NCI-H1092 (cell line): ENCODE results near the gene VENTX.
"Not testable (repeated sequence)": the region's sequence is repeated elsewhere in the genome, so short reads cannot be mapped to it uniquely, and the experiment has no call there.

Experiments used
- DNase-seq: peaks from one replicate; lab custom pipeline; 2025; lab: John Stamatoyannopoulos, UW

Gene VENTX

GRCh38 chr10:133254421-133255120, 16.9 kb downstream of the VENTX start:
- no peak for DNase-seq

GRCh38 chr10:133255323-133255722, 17.7 kb downstream of the VENTX start:
- DNase-seq = no peak

- DNase-seq = no peak
Measured at GRCh38 chr10:133257489-133258065, 19.9 kb downstream of the VENTX start.

- no peak for DNase-seq
Measured at GRCh38 chr10:133258066-133258817, 20.6 kb downstream of the VENTX start.

GRCh38 chr10:133258818-133259601, 21.4 kb downstream of the VENTX start:
- no peak for DNase-seq

GRCh38 chr10:133259602-133259989, 21.9 kb downstream of the VENTX start:
- DNase-seq = no peak

- no peak for DNase-seq
Measured at GRCh38 chr10:133260895-133261725, 23.5 kb downstream of the VENTX start.

GRCh38 chr10:133261726-133262325, 24.2 kb downstream of the VENTX start:
- no peak for DNase-seq

- DNase-seq = no peak
Measured at GRCh38 chr10:133262696-133263095, 25.0 kb downstream of the VENTX start.

GRCh38 chr10:133263674-133264073, 26.0 kb downstream of the VENTX start:
- no peak for DNase-seq

- no peak for DNase-seq
Measured at GRCh38 chr10:133264461-133264860, 26.8 kb downstream of the VENTX start.

- not testable (repeated sequence) for DNase-seq
Measured at GRCh38 chr10:133265052-133265451, 27.4 kb downstream of the VENTX start.

- DNase-seq = no peak
Measured at GRCh38 chr10:133266056-133266795, 28.6 kb downstream of the VENTX start.

- no peak for DNase-seq
Measured at GRCh38 chr10:133267293-133267692, 29.6 kb downstream of the VENTX start.

- no peak for DNase-seq
Measured at GRCh38 chr10:133267829-133268228, 30.2 kb downstream of the VENTX start.

- DNase-seq = no peak
Measured at GRCh38 chr10:133268532-133268931, 30.9 kb downstream of the VENTX start.

- no peak for DNase-seq
Measured at GRCh38 chr10:133269367-133269766, 31.7 kb downstream of the VENTX start.

GRCh38 chr10:133270204-133270603, 32.5 kb downstream of the VENTX start:
- DNase-seq = no peak

GRCh38 chr10:133270773-133271297, 33.2 kb downstream of the VENTX start:
- DNase-seq = no peak
